Suprapubic skin (tissue), 4 donors: Measurements from ENCODE around the gene CACNG3. TPM values are rescaled to one million over a fixed set of nuclear protein-coding genes. Genes with fewer than 3 reads are reported as not detected.

ENCODE experiments used
- DNase-seq, 2 donors: peaks; one replicate each; pipeline ENCODE4 v3.0.0-alpha.2; 2019; ENCODE audit warnings: low spot score in 2 of 2
- H3K27ac ChIP-seq: fragments of 200-600 bp; sonication (generic); one replicate; pipeline ENCODE4 v1.5.1; 2019
- H3K27me3 ChIP-seq: fragments of 200-600 bp; sonication (generic); one replicate; pipeline ENCODE4 v1.5.1; 2019
- H3K36me3 ChIP-seq: fragments of 200-600 bp; sonication (generic); one replicate; pipeline ENCODE4 v1.5.1; 2019
- H3K4me1 ChIP-seq: fragments of 200-600 bp; sonication (generic); one replicate; pipeline ENCODE4 v1.5.1; 2019
- H3K4me3 ChIP-seq: fragments of 200-600 bp; sonication (generic); one replicate; pipeline ENCODE4 v1.5.1; 2019; ENCODE audit warnings: mild to moderate bottlenecking
- H3K9me3 ChIP-seq: fragments of 200-600 bp; sonication (generic); one replicate; pipeline ENCODE4 v1.5.1; 2019
- EP300 ChIP-seq: sonication (generic); formaldehyde crosslinking; IDR thresholded peaks from one replicate; pipeline ENCODE4 v1.6.1; 2017; ENCODE audit warnings: antibody characterized with exemption
- POLR2A ChIP-seq, 2 donors: fragments of 450-650 bp; IDR thresholded peaks; one replicate each; pipeline ENCODE4 v1.6.1; 2017; ENCODE audit warnings: antibody characterized with exemption in 2 of 2, mild to moderate bottlenecking in 2 of 2, moderate library complexity in 2 of 2
- POLR2AphosphoS5 ChIP-seq, 3 donors: sonication (generic); formaldehyde crosslinking; IDR thresholded peaks; one replicate each; pipeline ENCODE4 v1.6.1; 2017; ENCODE audit warnings: antibody characterized with exemption in 3 of 3
- WGBS: methylation state at CpG from one replicate; pipeline ENCODE4 v1.1.5; 2018; 5-methylcytosine and 5-hydroxymethylcytosine counted together
- total RNA-seq, 4 donors: library from RNA; depleted of rRNA; stranded (reverse); fragments of >200 nt; gene quantifications; one replicate each; pipeline ENCODE4 v1.1.0, GENCODE V29; 2016
- TF ChIP-seq, protein P1 (sequence below), 2 donors: fragments of 200-600 bp in 1 of 2; fragments of 450-650 bp in 1 of 2; sonication (generic) in 1 of 2; IDR thresholded peaks; one replicate each; pipeline ENCODE4 v1.5.1; 2016 to 2019; ENCODE audit warnings: antibody characterized with exemption in 2 of 2, mild to moderate bottlenecking in 1 of 2, moderate library complexity in 1 of 2

CACNG3 gene
- total RNA-seq, 4 donors from 2014 or later, result not detected

DNA sequence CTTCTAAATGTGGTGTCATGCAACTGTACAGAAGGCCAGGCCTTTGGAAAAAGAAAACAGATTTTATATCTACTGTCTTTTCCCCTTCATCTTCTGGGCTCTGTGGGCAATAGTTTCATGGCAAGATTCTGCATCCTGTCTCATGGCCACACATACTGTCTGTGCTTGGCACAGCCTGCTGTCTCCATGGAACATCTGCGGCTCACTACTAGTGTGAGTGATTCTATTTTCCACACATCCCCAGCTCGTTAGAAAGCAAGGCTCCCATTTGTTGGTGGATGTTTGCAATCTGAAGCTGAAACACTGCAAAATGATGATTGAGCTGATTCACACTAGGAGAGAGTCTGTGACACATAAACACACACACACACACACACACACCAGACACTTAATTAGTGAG lies 32.4 kb downstream of the CACNG3 start:
- no peak overlapping the region for H3K27ac ChIP-seq
- TF ChIP-seq, protein P1, sequence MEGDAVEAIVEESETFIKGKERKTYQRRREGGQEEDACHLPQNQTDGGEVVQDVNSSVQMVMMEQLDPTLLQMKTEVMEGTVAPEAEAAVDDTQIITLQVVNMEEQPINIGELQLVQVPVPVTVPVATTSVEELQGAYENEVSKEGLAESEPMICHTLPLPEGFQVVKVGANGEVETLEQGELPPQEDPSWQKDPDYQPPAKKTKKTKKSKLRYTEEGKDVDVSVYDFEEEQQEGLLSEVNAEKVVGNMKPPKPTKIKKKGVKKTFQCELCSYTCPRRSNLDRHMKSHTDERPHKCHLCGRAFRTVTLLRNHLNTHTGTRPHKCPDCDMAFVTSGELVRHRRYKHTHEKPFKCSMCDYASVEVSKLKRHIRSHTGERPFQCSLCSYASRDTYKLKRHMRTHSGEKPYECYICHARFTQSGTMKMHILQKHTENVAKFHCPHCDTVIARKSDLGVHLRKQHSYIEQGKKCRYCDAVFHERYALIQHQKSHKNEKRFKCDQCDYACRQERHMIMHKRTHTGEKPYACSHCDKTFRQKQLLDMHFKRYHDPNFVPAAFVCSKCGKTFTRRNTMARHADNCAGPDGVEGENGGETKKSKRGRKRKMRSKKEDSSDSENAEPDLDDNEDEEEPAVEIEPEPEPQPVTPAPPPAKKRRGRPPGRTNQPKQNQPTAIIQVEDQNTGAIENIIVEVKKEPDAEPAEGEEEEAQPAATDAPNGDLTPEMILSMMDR (IDR thresholded peaks at IDR 0.05), result no peak
- TF ChIP-seq POLR2A (IDR thresholded peaks at IDR 0.05) (no peak), POLR2AphosphoS5 (IDR thresholded peaks at IDR 0.05) (no peak), EP300 (no peak)
- no peaks in the 10 kb centered on the region for H3K9me3 ChIP-seq
- 61% methylated on average over 2 of the region's 2 CpGs for WGBS
- no peak for DNase-seq
- H3K4me1 ChIP-seq, result no peaks in the 10 kb centered on the region
- peaks cover 3% of the 10 kb centered on the region for H3K27me3 ChIP-seq
- H3K4me3 ChIP-seq, result no peak overlapping the region
- no peaks in the 10 kb centered on the region for H3K36me3 ChIP-seq

GRCh38 chr16:24289166-24289700 lies 33.1 kb downstream of the CACNG3 start:
- Histone ChIP-seq H3K4me3 (no peak overlapping the region), H3K27me3 (peaks cover 3% of the 10 kb centered on the region), H3K36me3 (no peaks in the 10 kb centered on the region), H3K9me3 (no peaks in the 10 kb centered on the region), H3K27ac (no peak overlapping the region), H3K4me1 (no peaks in the 10 kb centered on the region)
- no peak for DNase-seq
- TF ChIP-seq, protein P1 (IDR thresholded peaks at IDR 0.05), result no peak
- TF ChIP-seq EP300, result no peak
- TF ChIP-seq POLR2AphosphoS5 (IDR thresholded peaks at IDR 0.05), result no peak
- TF ChIP-seq POLR2A (IDR thresholded peaks at IDR 0.05), result no peak
- 50% methylated on average over 3 of the region's 3 CpGs for WGBS

GRCh38 chr16:24291932-24292331 lies 35.8 kb downstream of the CACNG3 start:
- no peak for TF ChIP-seq EP300
- TF ChIP-seq POLR2AphosphoS5 (IDR thresholded peaks at IDR 0.05), result no peak
- no peak for TF ChIP-seq POLR2A (IDR thresholded peaks at IDR 0.05)
- TF ChIP-seq, protein P1 (IDR thresholded peaks at IDR 0.05), result no peak
- Histone ChIP-seq H3K27me3 (no peaks in the 10 kb centered on the region), H3K36me3 (no peaks in the 10 kb centered on the region), H3K4me3 (no peak overlapping the region), H3K4me1 (no peaks in the 10 kb centered on the region), H3K27ac (no peak overlapping the region), H3K9me3 (no peaks in the 10 kb centered on the region)
- WGBS, result 50% methylated on average over 10 of the region's 10 CpGs
- no peak for DNase-seq

DNA sequence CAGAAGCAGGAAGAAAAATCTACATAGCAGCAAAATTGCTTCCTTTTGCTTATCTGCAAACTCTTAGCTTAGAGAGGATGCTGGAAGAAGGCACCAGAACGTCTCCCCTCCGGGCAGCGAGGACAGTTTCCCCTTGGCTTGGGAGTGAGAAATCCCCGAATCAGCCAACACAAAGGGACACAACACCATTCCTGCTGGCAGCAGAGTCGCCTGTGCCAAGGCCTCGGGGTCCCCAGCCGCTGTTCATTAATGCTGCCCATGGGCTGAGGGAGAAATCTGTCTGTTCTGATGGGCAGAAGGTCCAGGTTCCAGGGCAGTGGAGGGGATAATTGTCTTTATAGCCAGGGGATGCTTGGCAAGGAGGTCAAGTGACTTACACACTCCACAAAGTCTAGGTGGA lies 38.0 kb downstream of the CACNG3 start:
- no peaks in the 10 kb centered on the region for H3K9me3 ChIP-seq
- no peaks in the 10 kb centered on the region for H3K4me1 ChIP-seq
- H3K27ac ChIP-seq, result no peak overlapping the region
- no peak for TF ChIP-seq POLR2A (IDR thresholded peaks at IDR 0.05)
- TF ChIP-seq, protein P1 (IDR thresholded peaks at IDR 0.05), result no peak
- no peak for TF ChIP-seq EP300
- no peak for TF ChIP-seq POLR2AphosphoS5 (IDR thresholded peaks at IDR 0.05)
- WGBS, result 78% methylated on average over 7 of the region's 7 CpGs
- DNase-seq, result no peak
- no peak overlapping the region for H3K4me3 ChIP-seq
- H3K27me3 ChIP-seq, result no peaks in the 10 kb centered on the region
- no peaks in the 10 kb centered on the region for H3K36me3 ChIP-seq

- Histone ChIP-seq H3K4me1 (no peaks in the 10 kb centered on the region), H3K27ac (no peak overlapping the region), H3K36me3 (no peaks in the 10 kb centered on the region), H3K27me3 (no peaks in the 10 kb centered on the region), H3K9me3 (no peaks in the 10 kb centered on the region), H3K4me3 (no peak overlapping the region)
- DNase-seq, result no peak
- TF ChIP-seq POLR2AphosphoS5 (IDR thresholded peaks at IDR 0.05) (no peak), POLR2A (IDR thresholded peaks at IDR 0.05) (no peak), EP300 (no peak)
- TF ChIP-seq, protein P1 (IDR thresholded peaks at IDR 0.05), result no peak
- 56% methylated on average over 3 of the region's 3 CpGs for WGBS
Measured at GRCh38 chr16:24297375-24297774, 41.2 kb downstream of the CACNG3 start.
